SW480 (cell line): ENCODE measurements around the gene SPTBN5.

Experiments
- DNase-seq: peaks from one replicate; pipeline ENCODE4 v3.0.0-alpha.2; 2016; ENCODE audit warnings: low spot score

Gene SPTBN5

DNA sequence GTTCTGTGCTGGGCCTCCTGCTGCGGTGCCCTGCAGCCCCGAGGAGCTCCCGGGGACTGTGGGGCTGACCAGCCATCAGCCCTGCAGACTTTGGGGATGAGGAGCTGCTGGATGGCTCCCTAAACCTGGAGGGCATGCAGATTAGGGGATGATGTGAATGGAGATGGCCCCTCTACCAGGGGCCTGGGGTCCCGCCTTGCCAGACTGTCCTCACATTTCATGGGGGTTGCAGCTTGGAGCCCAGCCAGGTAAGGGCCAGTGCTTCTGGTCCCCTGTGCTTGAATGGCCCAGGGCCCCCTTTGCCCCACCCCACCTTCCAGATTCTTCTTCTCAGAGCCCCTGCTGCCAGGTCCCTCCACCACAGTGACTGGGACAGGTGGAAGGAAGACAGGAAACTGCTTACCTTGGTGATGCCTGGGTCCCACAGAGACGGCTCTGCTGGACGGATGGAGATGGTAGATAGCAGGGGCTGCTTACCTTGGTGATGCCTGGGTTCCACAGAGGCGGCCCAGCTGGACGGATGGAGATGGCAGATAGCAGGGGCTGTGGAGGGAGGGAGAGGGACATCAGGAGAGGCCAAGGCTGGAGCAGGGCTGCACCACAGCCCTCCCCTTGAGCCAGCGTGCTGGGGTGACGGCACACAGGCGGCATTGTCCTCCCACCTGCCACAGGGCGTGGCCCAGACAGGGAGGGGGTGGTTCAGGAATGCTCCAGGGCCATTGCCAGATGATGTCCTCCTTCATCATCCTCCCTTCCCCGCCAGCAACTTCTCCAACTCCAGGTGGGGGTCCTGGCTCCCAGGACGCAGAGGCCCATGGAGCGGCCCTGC, at the start of gene SPTBN5:
Gene SPTBN5, minus strand, starts transcription at position 632 of the 829 bp plus-strand sequence. Its CDS starts 556 bp downstream, at position 76.
- peak; percentile 83 for DNase-seq

DNA sequence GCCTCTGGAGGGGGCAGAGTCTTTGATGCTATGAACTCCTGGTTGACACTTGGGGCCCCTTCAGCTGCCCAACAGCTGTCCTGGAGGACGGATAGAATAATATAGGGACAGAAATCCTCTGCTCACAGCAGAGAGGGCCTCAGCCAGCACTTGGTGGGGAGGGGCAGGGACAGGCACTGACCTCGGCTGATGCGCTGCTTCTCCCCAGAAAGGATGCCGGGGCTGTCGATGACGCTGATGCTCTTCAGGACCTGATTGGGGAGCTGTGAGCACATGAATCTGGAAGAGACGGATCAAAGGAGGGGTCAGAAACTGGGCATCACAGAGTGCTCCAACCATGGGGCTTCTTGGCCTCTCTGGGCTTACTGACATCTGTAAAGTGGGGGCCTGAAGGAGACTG, 49.0 kb upstream of the SPTBN5 start:
- DNase-seq, result no peak

DNA sequence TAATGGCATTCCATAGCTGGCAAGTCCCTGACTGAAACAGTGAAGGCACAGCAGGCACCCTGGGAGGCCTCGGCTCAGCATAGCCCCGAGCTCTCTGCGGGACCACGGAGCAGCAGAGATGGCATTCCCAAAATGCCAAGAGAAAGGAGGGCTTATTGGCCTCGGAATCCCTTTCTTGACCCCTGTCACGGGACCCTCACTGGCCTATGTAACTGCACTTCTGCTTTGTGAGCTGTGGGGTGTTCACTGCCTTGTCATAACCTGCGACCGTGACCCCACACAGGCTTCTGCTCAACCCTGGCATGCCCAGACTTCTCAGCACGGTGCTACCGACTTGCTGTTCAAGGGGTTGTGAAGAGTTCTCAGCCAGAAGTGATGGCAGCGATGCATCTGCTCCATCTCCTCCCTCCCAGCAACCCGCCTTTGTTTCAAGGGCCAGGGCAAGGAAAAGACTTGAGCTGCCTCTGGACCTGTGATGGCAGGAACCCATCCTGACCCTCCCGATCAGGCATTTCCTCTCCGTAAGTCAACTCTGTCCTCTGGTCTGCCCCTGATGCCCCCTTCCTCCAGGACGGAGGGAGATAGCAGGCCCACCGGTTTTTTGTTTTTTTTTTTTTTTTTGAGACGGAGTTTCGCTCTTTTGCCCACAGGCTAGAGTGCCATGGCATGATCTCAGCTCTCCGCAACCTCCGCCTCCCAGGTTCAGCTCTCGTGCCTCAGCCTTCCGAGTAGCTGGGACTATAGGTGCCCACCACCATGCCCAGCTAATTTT, 48.0 kb upstream of the SPTBN5 start:
- no peak for DNase-seq

DNA sequence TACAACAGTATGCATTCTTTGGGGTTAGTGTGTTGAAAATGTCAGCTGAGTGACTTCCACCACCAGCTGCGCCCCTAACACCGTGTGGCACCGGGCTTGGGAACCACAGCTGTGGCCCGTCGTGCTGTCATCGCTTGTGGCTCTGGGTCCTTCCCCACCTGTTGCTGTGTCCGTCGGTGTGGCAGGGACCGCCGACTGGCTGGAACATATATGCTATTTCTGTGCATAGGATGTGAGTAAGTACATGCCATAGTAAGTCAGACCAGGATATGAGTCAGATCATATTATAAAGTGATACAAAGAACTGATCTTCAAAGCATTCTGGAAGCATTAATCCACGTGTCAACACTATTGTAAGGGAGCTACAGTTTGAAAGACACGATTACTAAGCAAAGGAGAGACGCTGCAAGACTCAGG, 46.6 kb upstream of the SPTBN5 start:
- DNase-seq, result peak; percentile 98

DNA sequence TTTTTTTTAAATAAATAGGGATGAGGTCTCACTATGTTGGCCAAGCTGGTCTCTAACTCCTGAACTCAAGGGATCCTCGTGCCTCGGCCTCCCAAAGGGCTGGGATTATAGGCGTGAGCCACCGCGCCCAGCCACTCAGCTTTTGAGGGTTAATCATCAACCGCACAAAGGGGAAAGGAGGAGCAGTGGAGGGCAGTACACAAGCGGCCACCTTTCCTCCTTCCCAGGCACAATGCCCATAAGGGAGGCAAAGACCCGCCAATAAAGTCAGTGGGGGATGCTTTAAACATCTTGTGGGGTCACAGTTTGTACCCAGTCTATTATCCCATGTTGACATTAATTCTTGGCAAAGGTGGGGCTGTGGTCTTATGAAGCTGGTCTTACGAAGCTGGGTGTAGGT, 46.1 kb upstream of the SPTBN5 start:
- DNase-seq, result no peak

DNA sequence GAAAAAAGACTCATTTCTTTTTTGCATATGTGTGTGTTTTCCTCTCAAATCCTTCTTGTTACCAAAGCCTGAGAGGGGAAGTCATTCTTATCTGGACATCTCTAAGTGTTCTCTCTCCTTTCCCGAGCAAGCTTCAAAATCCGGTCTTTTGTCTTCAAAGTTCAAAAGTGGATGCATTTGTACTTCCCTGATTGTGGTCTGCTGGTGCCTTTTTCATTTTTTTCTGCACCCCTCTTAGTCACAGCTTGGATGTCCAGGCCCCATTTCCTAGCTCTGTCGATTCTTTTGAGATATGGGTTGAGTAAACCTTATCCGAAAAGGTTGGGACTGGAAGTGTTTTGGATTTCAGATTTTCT, 43.7 kb upstream of the SPTBN5 start:
- DNase-seq, result no peak

DNA sequence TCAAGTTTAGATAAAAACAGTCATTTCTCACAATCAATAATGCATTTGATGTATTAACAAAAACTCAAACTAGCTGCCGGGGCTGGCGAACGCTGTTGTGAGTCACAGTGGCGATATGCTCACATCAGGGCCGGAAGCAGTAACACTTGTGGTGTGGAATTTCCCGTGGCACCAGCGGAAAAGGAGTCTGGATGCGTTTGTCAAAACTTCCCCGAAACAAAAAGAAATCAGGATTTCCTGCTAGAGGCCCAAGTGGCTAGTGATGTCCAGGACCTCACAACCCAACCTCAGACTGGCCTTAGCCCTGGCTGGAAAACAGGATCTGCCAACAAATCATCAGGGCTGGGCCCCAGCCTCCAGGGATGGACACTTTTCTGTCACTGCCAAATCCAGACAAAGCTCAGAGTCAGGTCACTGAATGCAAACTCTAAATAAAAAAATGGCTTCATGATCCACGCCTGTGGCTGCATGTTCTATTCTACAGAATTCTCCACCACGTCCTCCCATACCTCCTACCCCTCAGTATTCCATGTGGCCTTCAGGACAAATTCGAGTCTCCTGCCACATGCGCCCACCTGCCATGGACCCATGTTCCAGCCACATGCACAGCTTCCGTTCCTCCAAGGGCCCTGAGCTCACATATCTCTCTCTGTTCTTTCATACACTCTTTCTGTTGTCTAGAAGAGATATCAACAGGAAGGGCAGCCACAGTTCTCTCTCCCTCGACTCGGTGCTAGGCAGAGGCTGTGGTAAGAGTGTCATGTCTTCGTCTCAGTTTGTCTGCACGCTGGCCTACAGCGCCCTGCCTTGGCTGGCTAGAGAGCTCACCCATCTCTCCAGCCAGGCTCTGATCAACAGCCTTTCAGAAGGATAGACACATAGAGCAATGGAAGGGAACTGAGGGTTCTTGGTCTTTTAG, 43.1 kb upstream of the SPTBN5 start:
- no peak for DNase-seq

DNA sequence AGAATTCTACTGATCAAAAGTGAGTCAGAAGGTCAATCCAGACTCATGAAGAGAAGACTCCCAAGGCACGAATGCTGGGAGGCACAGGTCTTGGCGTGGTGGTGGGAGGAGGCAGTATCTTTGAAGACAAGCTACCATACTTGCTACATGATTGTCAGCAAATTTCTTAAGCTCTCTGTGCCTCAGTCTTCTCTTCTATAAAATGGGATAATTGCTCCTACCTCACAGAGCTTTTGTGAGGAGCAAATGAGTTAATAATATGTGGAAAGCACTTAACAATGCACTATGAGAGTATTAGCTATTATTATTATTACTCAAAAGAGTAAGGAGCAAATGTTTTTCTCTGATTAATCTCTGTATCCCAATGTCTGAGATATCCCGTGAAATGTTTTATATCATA, 42.3 kb upstream of the SPTBN5 start:
- no peak for DNase-seq

DNA sequence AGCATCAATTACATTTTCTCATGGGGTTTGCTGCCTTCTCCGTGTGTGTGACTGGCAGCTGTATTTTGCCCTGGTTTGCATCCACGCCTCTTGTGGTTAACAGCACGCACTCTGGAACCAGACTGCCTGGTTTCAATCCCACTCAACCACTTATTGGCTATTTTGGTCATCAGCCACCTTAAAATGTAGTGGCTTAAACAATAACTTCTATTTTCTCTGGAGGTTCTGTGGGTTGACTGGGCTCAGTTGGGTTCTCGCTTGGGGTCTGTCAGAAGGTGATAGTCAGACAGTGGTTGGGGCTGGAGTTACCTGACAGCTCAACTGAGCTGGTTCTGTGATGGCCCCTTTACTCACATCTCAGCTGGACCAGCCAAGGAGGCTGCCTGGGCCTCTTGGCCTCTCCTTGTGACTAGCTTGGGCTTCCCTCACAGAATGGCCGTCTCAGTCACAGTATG, 41.7 kb upstream of the SPTBN5 start:
- no peak for DNase-seq

DNA sequence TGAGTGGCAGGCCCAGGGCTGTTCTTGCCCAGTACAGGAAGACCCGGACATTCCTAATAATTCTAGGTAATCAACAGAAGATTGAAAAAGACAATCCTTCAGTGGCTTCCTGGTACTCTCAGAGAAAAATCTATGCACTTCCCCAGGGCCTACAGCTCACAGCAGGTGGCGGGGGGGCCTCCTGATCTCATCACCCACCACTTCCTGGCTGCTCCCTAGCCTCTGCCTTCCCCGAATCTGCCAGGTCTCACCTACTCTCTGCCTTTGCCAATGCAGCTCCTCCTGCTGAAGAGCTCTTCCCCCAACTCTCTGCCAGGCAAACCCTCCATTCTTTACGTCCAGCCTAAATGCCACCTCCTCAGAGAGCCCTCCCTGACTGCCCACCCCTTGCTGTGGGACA, 41.0 kb upstream of the SPTBN5 start:
- peak; percentile 39 for DNase-seq

DNA sequence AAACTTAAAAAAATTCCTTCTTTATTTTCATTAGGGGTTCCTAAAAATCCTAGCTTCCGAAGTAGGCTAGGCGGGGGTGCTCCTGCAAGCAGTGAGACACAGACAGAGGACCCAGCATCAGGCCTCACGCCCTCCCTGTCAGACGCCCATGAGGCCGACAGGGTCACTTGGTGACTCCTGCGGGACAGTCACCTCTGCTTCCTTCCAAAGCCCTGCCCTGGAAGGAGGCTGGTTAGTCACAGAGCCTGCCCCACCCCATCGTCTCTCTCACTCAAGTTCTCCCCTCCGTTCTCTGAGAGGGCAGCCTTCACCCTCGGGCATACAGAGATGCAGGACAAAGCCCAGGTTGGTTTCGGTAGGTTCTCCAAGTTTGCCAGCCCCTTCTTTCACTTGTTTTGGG, 39.9 kb upstream of the SPTBN5 start:
- DNase-seq, result peak; percentile 40

DNA sequence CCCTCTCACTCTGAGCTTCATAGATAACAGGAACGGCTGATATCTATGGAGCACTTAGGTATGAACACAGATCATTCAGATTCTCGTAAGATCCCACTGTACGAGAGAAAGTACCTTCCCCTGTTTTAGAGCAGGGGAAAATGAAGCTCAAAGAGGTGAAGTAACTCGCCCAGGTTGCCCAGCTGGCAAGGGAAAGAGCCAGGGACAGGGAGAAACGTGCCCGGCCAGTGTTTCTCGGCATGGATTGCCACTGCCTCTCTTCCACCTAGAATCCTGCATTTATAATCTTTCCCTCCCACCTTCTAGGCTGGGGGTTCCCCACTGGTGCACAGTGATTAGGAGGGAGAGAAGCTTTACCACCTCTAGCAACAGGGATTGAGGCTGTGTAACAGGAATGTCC, 39.5 kb upstream of the SPTBN5 start:
- DNase-seq, result no peak

DNA sequence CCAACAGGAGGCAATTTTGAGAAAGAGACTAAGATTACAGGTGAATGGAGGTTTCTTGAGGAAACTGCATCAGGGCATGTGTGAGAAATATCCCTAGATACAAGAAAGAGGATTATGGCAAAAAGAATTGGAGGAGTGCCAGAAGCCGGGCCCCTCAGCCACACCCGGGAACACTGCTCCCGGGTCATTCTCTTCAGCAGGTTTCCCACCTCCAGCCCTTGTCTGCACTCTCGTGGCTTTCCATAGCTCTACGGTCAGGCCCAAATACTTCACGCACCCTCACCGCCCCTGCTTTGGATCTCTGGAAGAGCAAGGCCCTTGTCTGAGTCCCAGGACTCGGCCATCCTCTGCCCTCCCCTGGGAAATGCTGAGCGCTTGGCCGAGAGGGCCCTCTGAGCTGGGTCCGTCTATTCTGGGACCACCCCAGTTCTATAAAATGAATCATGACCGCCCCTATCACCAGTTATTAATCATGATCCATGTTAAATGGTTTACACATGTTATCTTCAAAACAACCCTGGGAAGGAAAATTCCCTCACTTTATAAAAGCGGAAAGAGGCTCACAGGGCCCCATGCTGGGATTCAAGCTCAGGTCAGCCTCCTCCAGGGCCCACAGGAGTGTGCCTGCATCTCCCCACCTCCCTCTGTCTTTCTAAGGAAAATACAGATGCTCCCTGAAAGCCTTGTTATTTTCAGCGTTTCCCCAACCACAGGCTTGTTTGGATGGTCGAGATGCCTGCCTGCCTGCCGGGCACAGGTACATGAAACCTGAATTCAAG, 38.8 kb upstream of the SPTBN5 start:
- DNase-seq, result no peak

DNA sequence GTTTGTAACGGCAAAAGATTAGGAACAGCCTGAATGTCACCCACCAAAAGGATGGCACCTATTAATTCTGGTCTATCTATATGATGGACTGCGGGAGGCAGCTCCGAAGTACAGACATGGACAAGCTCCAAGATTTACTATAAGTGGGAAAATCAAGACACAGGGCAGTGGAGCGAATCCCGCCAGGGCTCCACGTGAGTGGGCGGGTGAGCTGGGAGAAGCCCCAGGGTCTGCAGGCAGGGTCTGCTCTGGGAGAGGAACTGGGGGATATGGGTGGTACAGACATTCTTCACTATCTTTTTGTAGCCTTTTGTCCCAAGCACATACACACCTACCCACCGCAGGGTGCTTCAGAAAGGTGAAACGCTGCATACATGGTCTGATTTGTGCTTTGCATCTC, 38.2 kb upstream of the SPTBN5 start:
- no peak for DNase-seq

DNA sequence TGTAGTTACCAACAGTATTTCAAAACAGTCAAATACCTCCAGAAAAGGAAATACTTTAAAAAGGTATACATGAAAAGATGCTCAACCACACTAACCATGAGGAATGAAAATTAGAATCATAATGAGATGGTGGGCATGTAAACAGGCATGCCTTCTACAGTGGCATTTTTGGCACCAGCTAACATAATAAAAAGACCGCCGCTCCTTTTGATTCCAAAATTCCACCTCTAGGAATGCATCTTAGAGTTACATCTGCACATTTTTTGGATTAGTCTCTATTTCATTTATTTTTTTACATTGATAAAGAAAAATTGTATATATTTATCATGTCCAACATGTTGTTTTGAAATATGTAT, 37.0 kb upstream of the SPTBN5 start:
- no peak for DNase-seq

DNA sequence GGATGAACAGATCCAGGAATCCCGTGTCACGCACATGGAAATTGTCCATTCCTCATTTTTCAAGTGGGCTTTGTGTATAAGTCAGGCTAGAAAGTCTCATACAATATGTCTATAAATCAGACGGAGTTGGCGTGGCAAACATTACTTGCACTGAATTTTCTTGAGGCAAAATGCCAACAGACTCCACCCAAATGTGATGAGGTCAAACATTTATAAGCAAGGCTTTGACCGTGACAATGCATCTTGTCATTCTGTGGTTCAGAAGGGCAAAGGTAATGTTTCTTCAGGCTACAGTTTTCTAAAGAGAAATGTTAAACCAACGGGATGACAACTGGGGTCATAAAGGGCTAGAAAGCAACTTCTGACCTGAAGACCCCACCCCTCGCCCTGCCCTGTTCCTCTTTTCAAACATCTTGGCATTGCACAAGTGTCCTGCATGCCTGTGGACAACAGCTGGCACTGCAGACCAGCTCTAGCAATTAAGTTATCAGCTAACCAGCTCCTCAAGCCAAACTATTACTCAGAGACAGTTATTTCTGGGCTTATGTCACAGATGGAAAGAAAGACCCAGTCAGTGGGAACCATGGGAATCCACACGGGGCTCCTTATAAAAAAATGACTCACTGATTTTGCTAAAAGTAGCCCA, 36.5 kb upstream of the SPTBN5 start:
- peak; percentile 50 for DNase-seq

DNA sequence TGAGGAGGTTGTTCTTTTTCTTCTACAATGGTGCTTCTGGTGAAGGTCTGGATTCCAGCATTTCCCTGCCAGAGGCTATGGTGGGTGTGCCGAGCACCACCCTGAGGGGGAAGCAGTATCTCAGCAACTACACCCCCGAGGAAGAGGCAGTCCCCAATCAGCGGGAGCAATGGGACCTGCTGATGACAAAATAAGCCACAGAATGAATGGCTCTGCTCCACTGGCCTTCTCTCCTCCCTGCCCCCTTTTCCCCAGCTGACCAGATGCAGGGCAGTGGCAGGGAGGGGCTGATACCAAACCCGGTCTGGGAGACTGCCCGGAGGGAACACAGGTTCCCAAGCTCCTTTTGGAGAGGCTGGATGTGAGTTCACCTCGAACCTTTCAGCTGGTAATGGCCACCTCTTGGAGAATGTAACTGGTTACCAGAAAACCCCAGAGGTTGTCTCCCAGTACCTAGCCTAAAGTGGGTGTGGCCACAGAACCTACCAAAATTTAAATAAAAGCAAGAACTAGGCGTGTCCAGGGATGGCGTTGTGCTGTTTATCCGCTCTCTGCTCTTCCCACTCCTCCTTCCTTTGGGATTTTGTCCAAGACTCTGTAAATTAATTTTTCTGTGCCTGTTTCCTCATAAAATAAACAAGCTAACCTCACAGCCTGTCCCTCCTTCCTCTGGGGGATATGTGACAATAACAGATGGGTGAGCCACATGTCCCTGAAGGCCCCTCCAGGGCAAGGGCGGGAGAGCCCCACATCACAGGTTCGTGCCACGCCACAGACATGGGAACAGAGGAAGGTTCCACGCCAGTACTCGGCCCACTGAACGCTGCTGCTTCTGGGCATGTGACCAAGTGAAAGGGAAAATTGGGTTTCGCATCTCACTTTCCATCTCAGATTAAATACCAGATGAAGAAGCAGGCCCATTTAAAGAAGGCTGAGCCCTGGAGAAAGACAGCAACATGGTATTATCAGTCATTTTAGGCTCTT, 35.1 kb upstream of the SPTBN5 start:
- DNase-seq, result no peak

DNA sequence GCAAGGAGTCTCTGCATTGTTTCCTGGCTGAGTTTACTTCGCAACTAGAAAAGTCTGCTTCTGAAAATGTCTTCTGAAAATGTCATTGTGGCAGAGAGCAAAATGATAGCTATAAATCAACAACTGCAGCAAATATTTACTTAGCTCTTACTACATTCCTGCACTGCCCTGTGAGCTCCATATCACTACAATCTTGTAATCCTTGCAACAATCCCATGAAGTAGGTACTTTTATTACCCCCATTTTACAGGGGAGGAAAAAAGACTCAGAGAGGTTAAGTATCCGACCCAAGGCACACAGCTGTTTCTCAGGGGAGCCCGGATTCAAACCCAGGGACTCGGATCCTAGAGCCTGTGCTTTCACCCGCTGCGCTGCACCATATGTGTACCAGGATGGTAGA, 34.2 kb upstream of the SPTBN5 start:
- no peak for DNase-seq

DNA sequence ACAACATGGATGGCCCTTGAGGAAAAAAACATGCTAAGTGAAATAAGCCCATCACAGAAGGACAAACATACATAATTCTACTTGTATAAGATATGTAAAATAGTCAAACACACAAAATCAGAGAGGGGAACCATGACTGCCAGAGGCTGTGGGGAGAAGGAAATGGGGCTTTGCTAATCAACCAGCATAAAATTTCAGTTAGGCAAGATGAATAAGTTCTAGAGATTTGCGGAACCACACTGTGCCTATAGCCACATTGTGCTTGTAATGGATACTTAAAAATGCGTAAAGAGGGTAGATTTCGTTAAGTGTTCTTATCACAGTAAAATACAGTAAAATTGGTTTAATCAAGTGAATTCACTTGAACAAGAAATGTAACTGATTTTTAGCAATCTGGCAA, 33.7 kb upstream of the SPTBN5 start:
- DNase-seq, result no peak
